C4-2B (cell line): ENCODE measurements around the gene SEC31B.

Source experiments
- CTCF ChIP-seq: fragments of 450-650 bp; conservative IDR thresholded peaks from 2 replicates; pipeline ENCODE4 v1.5.1; 2017; ENCODE audit warnings: mild to moderate bottlenecking
- ZFX ChIP-seq: fragments of 450-650 bp; IDR thresholded peaks from 2 replicates; pipeline ENCODE4 v1.6.1; 2017

GRCh38 chr10:100534726-100535125 lies 15.1 kb upstream of the SEC31B start:
- TF ChIP-seq CTCF, result no peak
- no peak for TF ChIP-seq ZFX
